Esophagus squamous epithelium (tissue), 5 donors: Measurements from ENCODE around the gene ZNF548. TPM values are rescaled to one million over a fixed set of nuclear protein-coding genes. Genes with fewer than 3 reads are reported as not detected.

Experiments
- DNase-seq: peaks from one replicate; lab custom pipeline; 2025; lab: John Stamatoyannopoulos, UW
- H3K27ac ChIP-seq, 4 donors: fragments of 200-600 bp; sonication (generic); one replicate each; pipeline ENCODE4 v1.5.1; 2016 to 2019; ENCODE audit warnings: mild to moderate bottlenecking in 1 of 4
- H3K27me3 ChIP-seq, 4 donors: fragments of 200-600 bp; sonication (generic); 1 replicate in 3 of 4; 2 replicates in 1 of 4; pipeline versions ENCODE4 v1.5.1 to v1.6.0; 2017 to 2021; ENCODE audit warnings: antibody characterized with exemption in 1 of 4
- H3K36me3 ChIP-seq, 3 donors: fragments of 200-600 bp; sonication (generic); one replicate each; pipeline ENCODE4 v1.5.1; 2016 to 2019
- H3K4me1 ChIP-seq, 3 donors: fragments of 200-600 bp; sonication (generic); one replicate each; pipeline ENCODE4 v1.5.1; 2017 to 2019
- H3K4me3 ChIP-seq, 4 donors: fragments of 200-600 bp; sonication (generic); 1 replicate in 3 of 4; 2 replicates in 1 of 4; pipeline ENCODE4 v1.5.1; 2016 to 2019; ENCODE audit warnings: mild to moderate bottlenecking in 2 of 4, moderate library complexity in 1 of 4
- H3K9me3 ChIP-seq, 3 donors: fragments of 200-600 bp; sonication (generic); one replicate each; pipeline ENCODE4 v1.5.1; 2016 to 2019
- POLR2A ChIP-seq, 4 donors: fragments of 450-650 bp; IDR thresholded peaks; one replicate each; pipeline ENCODE4 v1.6.1; 2017; ENCODE audit warnings: antibody characterized with exemption in 4 of 4, mild to moderate bottlenecking in 4 of 4, moderate library complexity in 3 of 4
- WGBS, 2 donors: methylation state at CpG; one replicate each; pipeline ENCODE4 v1.1.5; 2018; 5-methylcytosine and 5-hydroxymethylcytosine counted together
- intact Hi-C: fragments of 100-400 bp; cut with DNase I; formaldehyde crosslinking; loops from one replicate; pipeline ENCODE4 v1.15.0; 2022
- total RNA-seq, 4 donors: library from RNA; depleted of rRNA; stranded (reverse); fragments of >200 nt; gene quantifications; one replicate each; pipeline ENCODE4 v1.1.0, GENCODE V29; 2016
- TF ChIP-seq, protein P1 (sequence below), 6 experiments: fragments of 450-650 bp in 4 of 6; fragments of 200-600 bp in 2 of 6; sonication (generic) in 2 of 6; IDR thresholded peaks; one replicate each; pipeline ENCODE4 v1.5.1; 2016 to 2019; ENCODE audit warnings: antibody characterized with exemption in 6 of 6, mild to moderate bottlenecking in 4 of 6, moderate library complexity in 4 of 6
- donor health status: DM: yes; HTN: yes; CAD: no.

The ZNF548 gene
- total RNA-seq, 4 donors from 2014 or later: 7.7 to 26.9 (median 11.2) TPM

DNA sequence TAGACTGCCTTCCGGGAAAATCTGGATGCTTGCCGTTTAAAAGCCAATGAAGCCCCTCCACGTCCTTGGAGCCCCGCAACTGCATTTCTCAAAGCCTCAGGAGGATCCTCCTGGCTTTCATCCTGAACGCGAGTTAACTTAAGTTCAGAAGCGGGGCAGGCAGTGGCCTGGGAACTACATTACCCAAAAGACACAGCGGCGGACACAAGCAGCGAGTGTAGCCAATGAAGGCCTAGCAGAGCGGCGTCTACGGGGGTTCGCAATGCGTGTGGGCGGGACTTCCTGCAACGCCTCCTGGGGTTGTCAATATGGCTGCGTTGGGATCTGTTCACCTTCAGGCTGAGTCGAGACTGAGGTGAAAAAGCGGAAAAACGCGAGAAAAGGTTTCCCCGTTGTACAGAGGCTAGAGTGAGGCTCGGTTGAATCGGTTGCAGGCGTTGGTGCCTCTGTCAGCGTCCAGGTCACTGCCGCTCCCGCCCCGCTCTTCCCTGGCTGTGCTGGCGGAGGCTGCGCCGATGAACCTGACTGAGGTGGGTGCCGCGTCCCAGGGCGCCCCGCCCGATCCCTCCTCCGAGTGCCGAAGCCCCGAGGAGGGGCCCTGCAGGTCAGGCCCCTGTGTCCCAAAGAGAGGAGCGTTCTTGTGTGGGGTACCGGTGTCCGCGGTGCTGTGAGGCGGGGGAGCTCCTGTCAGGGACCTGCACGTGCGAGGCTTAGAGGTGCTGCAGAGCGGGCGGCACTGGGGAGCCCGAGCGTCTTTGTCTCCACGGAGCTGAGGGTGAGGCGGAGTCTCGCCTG, 21.4 kb downstream of the ZNF548 start, which contains the start of gene ZNF17:
TSS of gene ZNF17 (plus strand) at position 285 of the 795 bp plus-strand sequence. CDS start 2,455 bp downstream, outside the sequence.
- H3K36me3 ChIP-seq: peaks cover 7 to 37% (median 9%) of the 10 kb centered on the region in 3 donors
- TF ChIP-seq POLR2A (IDR thresholded peaks at IDR 0.05): peak in 1 of 4 donors; percentile 14
- TF ChIP-seq, protein P1, sequence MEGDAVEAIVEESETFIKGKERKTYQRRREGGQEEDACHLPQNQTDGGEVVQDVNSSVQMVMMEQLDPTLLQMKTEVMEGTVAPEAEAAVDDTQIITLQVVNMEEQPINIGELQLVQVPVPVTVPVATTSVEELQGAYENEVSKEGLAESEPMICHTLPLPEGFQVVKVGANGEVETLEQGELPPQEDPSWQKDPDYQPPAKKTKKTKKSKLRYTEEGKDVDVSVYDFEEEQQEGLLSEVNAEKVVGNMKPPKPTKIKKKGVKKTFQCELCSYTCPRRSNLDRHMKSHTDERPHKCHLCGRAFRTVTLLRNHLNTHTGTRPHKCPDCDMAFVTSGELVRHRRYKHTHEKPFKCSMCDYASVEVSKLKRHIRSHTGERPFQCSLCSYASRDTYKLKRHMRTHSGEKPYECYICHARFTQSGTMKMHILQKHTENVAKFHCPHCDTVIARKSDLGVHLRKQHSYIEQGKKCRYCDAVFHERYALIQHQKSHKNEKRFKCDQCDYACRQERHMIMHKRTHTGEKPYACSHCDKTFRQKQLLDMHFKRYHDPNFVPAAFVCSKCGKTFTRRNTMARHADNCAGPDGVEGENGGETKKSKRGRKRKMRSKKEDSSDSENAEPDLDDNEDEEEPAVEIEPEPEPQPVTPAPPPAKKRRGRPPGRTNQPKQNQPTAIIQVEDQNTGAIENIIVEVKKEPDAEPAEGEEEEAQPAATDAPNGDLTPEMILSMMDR (IDR thresholded peaks at IDR 0.05): no peak
- intact Hi-C loops: no loop called here
- peak; percentile 72 for DNase-seq
- 0% methylated on average over 13 to 20 of the region's 55 CpGs for WGBS, 2 donors
- peaks cover 0 to 16% (median 6%) of the 10 kb centered on the region in 3 donors for H3K9me3 ChIP-seq
- peak within 1 kb of the TSS; percentile 60 to 81 (median 74) for H3K27ac ChIP-seq
- H3K4me1 ChIP-seq: peaks cover 8 to 23% (median 10%) of the 10 kb centered on the region in 3 donors
- H3K4me3 ChIP-seq: peak within 1 kb of the TSS; percentile 60 to 88 (median 74)
- H3K27me3 ChIP-seq: no peaks in the 10 kb centered on the region

DNA sequence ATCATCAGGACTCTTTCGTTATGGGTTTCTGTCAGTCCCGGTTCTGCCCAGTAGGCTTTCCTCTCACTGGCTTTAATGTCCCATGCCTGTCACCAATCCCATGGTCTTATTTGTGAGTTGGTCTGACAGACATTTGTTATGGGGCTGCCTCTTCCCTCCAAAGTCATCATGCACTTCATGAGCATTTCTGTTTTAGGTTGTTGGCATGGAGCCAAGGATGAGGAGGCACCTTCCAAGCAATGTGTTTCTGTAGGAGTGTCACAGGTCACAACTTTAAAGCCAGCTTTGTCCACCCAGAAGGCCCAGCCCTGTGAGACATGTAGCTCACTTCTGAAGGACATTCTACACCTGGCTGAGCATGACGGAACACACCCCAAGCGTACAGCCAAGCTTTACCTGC, 29.8 kb downstream of the ZNF548 start:
- no peak for DNase-seq
- Histone ChIP-seq H3K9me3 (peaks cover 0 to 96% (median 55%) of the 10 kb centered on the region in 3 donors), H3K27me3 (no peaks in the 10 kb centered on the region), H3K4me3 (peak overlapping the region in 1 of 4 donors; percentile 18), H3K27ac (no peak overlapping the region), H3K4me1 (no peaks in the 10 kb centered on the region), H3K36me3 (peaks cover 22 to 90% (median 36%) of the 10 kb centered on the region in 3 donors)
- intact Hi-C loops: no loop called here
- TF ChIP-seq, protein P1 (IDR thresholded peaks at IDR 0.05): no peak
- TF ChIP-seq POLR2A (IDR thresholded peaks at IDR 0.05): no peak
- 89 to 93% methylated on average over 2 to 4 of the region's 4 CpGs for WGBS, 2 donors

DNA sequence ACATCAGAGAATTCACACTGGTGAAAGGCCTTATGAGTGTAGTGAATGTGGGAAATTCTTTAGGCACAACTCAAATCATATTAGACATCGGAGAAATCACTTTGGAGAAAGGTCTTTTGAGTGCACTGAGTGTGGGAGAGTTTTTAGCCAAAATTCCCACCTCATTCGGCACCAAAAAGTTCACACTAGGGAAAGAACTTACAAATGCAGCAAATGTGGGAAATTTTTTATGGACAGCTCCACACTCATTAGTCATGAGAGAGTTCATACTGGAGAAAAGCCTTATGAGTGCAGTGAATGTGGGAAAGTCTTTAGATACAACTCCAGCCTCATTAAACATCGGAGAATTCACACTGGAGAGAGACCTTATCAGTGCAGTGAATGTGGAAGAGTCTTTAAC, 31.4 kb downstream of the ZNF548 start:
- peaks cover 0 to 92% (median 49%) of the 10 kb centered on the region in 3 donors for H3K9me3 ChIP-seq
- H3K27ac ChIP-seq: no peak overlapping the region
- peaks cover 15 to 74% (median 27%) of the 10 kb centered on the region in 3 donors for H3K36me3 ChIP-seq
- no peak for DNase-seq
- H3K27me3 ChIP-seq: no peaks in the 10 kb centered on the region
- no peak for TF ChIP-seq POLR2A (IDR thresholded peaks at IDR 0.05)
- TF ChIP-seq, protein P1 (IDR thresholded peaks at IDR 0.05): no peak
- H3K4me3 ChIP-seq: no peak overlapping the region
- H3K4me1 ChIP-seq: no peaks in the 10 kb centered on the region
- intact Hi-C loops: no loop called here
- 86 to 93% methylated on average over 3 of the region's 3 CpGs for WGBS, 2 donors

DNA sequence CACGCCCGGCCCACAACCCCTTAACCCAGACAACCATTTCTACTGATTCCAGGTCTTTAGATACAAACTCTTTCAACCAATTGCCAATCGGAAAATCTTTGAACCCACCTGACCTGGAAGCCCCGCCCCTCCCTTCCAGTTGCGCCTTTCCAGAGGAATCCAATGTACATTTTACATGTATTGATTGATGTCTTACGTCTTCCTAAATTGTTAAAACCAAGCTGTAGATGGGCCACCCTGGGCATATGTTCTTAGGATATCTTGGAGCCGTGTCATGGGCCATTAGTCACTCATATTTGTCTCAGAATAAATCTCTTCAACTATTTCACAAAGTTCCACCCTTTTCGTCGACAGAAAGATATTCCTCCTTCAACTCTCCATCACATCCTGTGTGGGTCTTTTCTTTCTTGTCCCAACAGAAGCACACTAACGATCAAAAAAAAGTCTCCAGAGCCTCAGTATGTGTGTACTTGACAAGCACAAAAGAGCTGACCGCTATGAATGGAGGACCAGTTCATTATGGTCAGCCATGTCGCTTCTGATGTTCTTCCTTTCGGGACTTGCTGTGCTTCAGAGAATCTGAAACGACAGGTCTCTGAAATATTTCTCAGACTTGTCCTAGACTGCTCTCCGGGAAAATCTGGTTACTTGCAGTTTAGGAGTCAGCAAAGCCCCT, 44.9 kb downstream of the ZNF548 start:
- no peak for DNase-seq
- peaks cover 5 to 27% (median 16%) of the 10 kb centered on the region in 3 donors for H3K4me1 ChIP-seq
- H3K9me3 ChIP-seq: peaks cover 0 to 14% (median 0%) of the 10 kb centered on the region in 3 donors
- TF ChIP-seq, protein P1 (IDR thresholded peaks at IDR 0.05): no peak
- no peak for TF ChIP-seq POLR2A (IDR thresholded peaks at IDR 0.05)
- peaks cover 3 to 21% (median 6%) of the 10 kb centered on the region in 3 donors for H3K36me3 ChIP-seq
- peak overlapping the region in 3 of 4 donors; percentile 82 to 88 (median 84) for H3K27ac ChIP-seq
- H3K4me3 ChIP-seq: peak overlapping the region; percentile 69 to 89 (median 76)
- intact Hi-C loops: no loop called here
- 28 to 40% methylated on average over 13 to 15 of the region's 15 CpGs for WGBS, 2 donors
- no peaks in the 10 kb centered on the region for H3K27me3 ChIP-seq
